ENCODE measurements around the gene BTD. TPM values are rescaled to one million over a fixed set of nuclear protein-coding genes. Genes with fewer than 3 reads are reported as not detected.

BTD gene
- total RNA-seq, 4 donors from 2014 or later, result 46.8 to 74.9 (median 56.5) TPM

- Histone ChIP-seq H3K27me3 (no peaks in the 10 kb centered on the region), H3K4me1 (no peaks in the 10 kb centered on the region), H3K9me3 (no peaks in the 10 kb centered on the region), H3K36me3 (no peaks in the 10 kb centered on the region), H3K4me3 (replicated peaks in 1 of 3) (no peak overlapping the region), H3K27ac (no peak overlapping the region)
- intact Hi-C loops (cut with DNase I), result no loop called here
- no peak for DNase-seq
- TF ChIP-seq, protein P1, sequence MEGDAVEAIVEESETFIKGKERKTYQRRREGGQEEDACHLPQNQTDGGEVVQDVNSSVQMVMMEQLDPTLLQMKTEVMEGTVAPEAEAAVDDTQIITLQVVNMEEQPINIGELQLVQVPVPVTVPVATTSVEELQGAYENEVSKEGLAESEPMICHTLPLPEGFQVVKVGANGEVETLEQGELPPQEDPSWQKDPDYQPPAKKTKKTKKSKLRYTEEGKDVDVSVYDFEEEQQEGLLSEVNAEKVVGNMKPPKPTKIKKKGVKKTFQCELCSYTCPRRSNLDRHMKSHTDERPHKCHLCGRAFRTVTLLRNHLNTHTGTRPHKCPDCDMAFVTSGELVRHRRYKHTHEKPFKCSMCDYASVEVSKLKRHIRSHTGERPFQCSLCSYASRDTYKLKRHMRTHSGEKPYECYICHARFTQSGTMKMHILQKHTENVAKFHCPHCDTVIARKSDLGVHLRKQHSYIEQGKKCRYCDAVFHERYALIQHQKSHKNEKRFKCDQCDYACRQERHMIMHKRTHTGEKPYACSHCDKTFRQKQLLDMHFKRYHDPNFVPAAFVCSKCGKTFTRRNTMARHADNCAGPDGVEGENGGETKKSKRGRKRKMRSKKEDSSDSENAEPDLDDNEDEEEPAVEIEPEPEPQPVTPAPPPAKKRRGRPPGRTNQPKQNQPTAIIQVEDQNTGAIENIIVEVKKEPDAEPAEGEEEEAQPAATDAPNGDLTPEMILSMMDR (IDR thresholded peaks at IDR 0.05), result no peak
- no peak for TF ChIP-seq POLR2A (IDR thresholded peaks at IDR 0.05)
- 78 to 86% methylated on average over 5 of the region's 5 CpGs for WGBS, 2 donors
These were observed 57.9 kb downstream of the BTD start for GRCh38 chr3:15659254-15659975.

GRCh38 chr3:15660055-15660935 lies 58.8 kb downstream of the BTD start:
- TF ChIP-seq, protein P1 (IDR thresholded peaks at IDR 0.05), result no peak
- no peak for TF ChIP-seq POLR2A (IDR thresholded peaks at IDR 0.05)
- WGBS, 2 donors, result 72% methylated on average over 7 of the region's 7 CpGs
- DNase-seq, result no peak
- no peaks in the 10 kb centered on the region for H3K4me1 ChIP-seq
- intact Hi-C loops (cut with DNase I), result no loop called here
- H3K27ac ChIP-seq, result no peak overlapping the region
- H3K27me3 ChIP-seq, result no peaks in the 10 kb centered on the region
- H3K36me3 ChIP-seq, result no peaks in the 10 kb centered on the region
- no peak overlapping the region for H3K4me3 ChIP-seq (replicated peaks in 1 of 3)
- H3K9me3 ChIP-seq, result no peaks in the 10 kb centered on the region

GRCh38 chr3:15664144-15664543 lies 62.6 kb downstream of the BTD start:
- Histone ChIP-seq H3K4me3 (replicated peaks in 1 of 3) (no peak overlapping the region), H3K9me3 (no peaks in the 10 kb centered on the region), H3K4me1 (no peaks in the 10 kb centered on the region), H3K27ac (no peak overlapping the region), H3K27me3 (no peaks in the 10 kb centered on the region), H3K36me3 (no peaks in the 10 kb centered on the region)
- no peak for DNase-seq
- WGBS, 2 donors, result 92% methylated on average over 1 of the region's 1 CpG
- TF ChIP-seq POLR2A (IDR thresholded peaks at IDR 0.05), result no peak
- TF ChIP-seq, protein P1 (IDR thresholded peaks at IDR 0.05), result no peak
- intact Hi-C loops (cut with DNase I), result no loop called here

GRCh38 chr3:15665510-15666150 lies 64.1 kb downstream of the BTD start:
- no peak for TF ChIP-seq POLR2A (IDR thresholded peaks at IDR 0.05)
- TF ChIP-seq, protein P1 (IDR thresholded peaks at IDR 0.05), result no peak
- no peaks in the 10 kb centered on the region for H3K27me3 ChIP-seq
- intact Hi-C loops (cut with DNase I), result no loop called here
- no peaks in the 10 kb centered on the region for H3K9me3 ChIP-seq
- H3K4me3 ChIP-seq (replicated peaks in 1 of 3), result no peak overlapping the region
- WGBS, 2 donors, result 96% methylated on average over 5 of the region's 5 CpGs
- peaks cover 3 to 7% of the 10 kb centered on the region in 2 donors for H3K36me3 ChIP-seq
- no peaks in the 10 kb centered on the region for H3K4me1 ChIP-seq
- H3K27ac ChIP-seq, result no peak overlapping the region
- DNase-seq, result no peak

Data from thyroid gland (tissue), 4 donors.